Vagina (tissue), 2 donors: ENCODE measurements around the gene RHOU.

Experiments used
- POLR2A ChIP-seq, 2 donors: fragments of 450-650 bp; IDR thresholded peaks; one replicate each; pipeline ENCODE4 v1.6.1; 2017; ENCODE audit warnings: antibody characterized with exemption in 2 of 2, mild to moderate bottlenecking in 2 of 2, moderate library complexity in 2 of 2
- POLR2AphosphoS5 ChIP-seq, 2 donors: sonication (generic); formaldehyde crosslinking; IDR thresholded peaks; one replicate each; pipeline ENCODE4 v1.9.0; 2017; ENCODE audit warnings: antibody characterized with exemption in 2 of 2, mild to moderate bottlenecking in 2 of 2, low read depth in 1 of 2; ENCODE audit not compliant: insufficient read depth in 1 of 2
- TF ChIP-seq, protein P1 (sequence below), 3 experiments: fragments of 450-650 bp in 2 of 3; fragments of 200-600 bp in 1 of 3; sonication (generic) in 1 of 3; IDR thresholded peaks; one replicate each; pipeline ENCODE4 v1.5.1; 2017 to 2019; ENCODE audit warnings: antibody characterized with exemption in 3 of 3, mild to moderate bottlenecking in 2 of 3, moderate library complexity in 2 of 3

DNA sequence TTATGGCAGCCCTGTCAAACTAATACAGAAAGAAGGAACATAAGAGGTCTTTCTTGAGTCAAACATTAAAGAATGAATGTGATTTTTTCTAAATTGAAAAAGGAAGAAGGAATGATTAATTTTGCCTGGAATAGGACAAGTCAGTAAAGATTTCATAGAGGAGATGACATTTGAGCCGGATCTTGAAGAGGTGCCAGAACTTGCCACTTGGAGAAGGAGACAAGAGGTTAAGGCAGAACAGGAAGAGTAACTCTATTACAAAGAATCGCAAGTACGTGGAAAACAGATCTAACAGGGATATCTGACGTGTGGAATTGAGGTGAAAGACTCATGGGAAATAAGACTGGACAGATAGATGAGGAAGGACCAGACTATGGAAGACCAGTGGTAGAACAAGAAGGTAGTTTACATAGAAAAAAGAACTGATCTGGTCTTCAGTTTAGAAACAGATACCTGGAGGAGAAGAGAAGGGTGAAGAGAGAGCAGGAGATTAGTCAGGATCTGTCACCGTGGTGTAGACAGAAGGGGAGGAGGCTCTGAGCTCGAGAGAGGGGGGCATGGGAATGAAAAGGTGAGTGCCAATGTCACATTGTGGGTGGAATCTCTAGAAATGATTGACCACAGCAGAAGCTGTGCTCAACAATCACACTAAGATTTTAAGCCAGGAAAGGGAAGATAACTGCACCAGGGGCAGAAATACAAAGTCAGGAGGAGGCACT, 32.5 kb downstream of the RHOU start:
- TF ChIP-seq, protein P1, sequence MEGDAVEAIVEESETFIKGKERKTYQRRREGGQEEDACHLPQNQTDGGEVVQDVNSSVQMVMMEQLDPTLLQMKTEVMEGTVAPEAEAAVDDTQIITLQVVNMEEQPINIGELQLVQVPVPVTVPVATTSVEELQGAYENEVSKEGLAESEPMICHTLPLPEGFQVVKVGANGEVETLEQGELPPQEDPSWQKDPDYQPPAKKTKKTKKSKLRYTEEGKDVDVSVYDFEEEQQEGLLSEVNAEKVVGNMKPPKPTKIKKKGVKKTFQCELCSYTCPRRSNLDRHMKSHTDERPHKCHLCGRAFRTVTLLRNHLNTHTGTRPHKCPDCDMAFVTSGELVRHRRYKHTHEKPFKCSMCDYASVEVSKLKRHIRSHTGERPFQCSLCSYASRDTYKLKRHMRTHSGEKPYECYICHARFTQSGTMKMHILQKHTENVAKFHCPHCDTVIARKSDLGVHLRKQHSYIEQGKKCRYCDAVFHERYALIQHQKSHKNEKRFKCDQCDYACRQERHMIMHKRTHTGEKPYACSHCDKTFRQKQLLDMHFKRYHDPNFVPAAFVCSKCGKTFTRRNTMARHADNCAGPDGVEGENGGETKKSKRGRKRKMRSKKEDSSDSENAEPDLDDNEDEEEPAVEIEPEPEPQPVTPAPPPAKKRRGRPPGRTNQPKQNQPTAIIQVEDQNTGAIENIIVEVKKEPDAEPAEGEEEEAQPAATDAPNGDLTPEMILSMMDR (IDR thresholded peaks at IDR 0.05), result no peak
- no peak for TF ChIP-seq POLR2A (IDR thresholded peaks at IDR 0.05)
- no peak for TF ChIP-seq POLR2AphosphoS5 (IDR thresholded peaks at IDR 0.05; ENCODE audit: insufficient read depth in 1 of 2, low read depth in 1 of 2)
